ENCODE data around the gene GPR89A.
"Not testable (repeated sequence)": the region's sequence is repeated elsewhere in the genome, so short reads cannot be mapped to it uniquely, and the experiment has no call there.

Gene GPR89A

DNA sequence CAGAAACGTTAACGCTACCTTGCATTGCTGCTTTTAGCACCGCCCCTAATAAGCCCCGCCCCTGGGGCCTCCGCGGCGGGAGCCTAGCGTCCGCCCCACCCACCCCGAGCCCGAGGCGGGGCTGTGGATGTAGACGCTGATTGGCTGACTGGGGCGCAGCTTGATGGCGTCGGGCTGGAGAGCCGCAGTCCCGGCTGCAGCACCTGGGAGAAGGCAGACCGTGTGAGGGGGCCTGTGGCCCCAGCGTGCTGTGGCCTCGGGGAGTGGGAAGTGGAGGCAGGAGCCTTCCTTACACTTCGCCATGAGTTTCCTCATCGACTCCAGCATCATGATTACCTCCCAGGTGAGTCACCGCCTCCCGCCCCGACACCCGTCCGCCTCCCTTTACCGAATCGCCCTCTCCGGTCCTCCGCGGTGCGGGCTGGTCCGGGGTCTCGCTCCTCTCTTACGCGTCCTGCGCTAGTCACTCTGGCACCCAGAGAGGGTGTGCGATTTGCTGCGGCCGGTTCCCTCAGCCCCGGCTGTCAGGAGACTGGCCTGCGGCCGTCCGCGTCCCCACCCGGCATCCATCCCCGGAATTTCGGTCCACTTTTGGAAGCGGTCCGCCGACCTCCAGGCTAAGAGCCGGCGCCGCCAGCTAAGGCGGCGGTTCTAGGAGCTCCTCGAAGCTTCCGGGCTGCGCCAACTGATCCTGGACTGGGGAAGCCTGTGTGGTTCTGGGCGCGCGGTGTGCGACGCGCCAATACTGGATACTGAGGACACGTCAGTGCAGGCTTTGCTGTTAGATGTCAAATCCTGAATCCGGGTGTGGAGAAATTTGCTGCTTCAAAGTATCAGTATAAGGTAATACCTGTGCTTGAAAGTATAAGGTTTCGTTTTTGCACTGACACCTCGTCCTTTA is at the start of gene GPR89A:
GPR89A (plus strand) TSS at position 156 of the 901 bp plus-strand sequence; CDS start at position 302, 146 bp downstream.
- DNase-seq (ENCODE audit: low spot score), result peak; percentile 95

DNA sequence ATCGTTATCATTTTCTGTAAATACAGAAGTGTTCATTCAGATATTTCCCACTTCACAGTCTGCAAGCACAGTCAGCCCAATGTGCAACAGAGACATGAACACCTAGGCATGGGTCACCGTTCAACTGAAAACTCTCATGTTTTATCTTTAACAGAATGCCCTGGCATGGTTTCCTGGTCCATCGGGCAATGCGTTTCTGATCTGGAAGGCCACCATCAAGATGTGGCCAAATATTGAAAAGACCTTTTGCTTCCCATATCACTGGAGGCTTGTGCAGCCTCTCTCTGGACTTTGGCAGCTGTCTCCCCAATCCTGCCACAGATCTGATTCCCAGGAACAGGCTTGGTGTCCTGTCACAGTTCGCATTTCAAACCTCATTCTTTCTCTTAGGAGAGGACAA is 21.0 kb upstream of the GPR89A start:
- DNase-seq (ENCODE audit: low spot score), result not testable (repeated sequence)

DNA sequence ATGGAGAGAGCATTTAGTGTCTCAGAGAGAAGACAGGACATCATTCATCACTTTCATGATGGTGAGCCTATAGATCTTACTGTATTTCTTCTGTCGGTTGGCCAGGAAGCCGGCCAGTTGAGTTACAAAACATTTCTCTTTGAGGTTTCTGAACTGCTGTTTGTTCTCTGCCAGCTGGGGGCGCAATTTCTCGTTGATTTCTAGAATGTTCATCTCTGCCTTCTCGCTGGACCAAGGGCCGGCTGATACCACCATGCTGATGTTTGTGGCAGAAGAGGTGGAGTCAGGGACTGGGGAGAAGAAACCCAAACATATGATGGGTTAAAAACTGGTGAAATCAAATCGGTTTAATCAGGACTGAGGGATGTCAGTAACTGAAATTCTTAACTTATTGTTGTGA is 17.0 kb upstream of the GPR89A start:
- DNase-seq (ENCODE audit: low spot score), result not testable (repeated sequence)

- not testable (repeated sequence) for DNase-seq (ENCODE audit: low spot score)
These were observed 15.4 kb upstream of the GPR89A start for GRCh38 chr1:145592347-145592746.

GRCh38 chr1:145595421-145595820 is 12.4 kb upstream of the GPR89A start:
- not testable (repeated sequence) for DNase-seq (ENCODE audit: low spot score)

GRCh38 chr1:145596236-145596635 is 11.6 kb upstream of the GPR89A start:
- not testable (repeated sequence) for DNase-seq (ENCODE audit: low spot score)

DNA sequence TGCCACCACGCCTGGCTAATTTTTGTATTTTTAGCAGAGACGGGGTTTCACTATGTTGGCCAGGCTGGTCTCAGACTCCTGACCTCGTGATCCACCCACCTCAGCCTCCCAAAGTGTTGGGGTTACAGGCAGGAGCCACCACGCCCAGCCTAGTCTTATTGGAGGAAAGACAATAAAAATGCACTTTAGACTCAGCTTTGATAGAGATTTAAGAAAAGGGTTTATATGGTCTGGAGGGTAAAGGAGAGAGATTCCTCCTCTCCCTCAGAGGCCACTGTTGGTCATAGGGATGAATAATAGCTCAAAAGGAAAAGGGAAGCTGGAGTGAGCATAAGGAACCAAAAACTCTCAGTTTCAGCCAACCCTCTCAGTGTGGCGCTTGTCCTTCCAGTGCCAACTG is 8.4 kb upstream of the GPR89A start:
- DNase-seq (ENCODE audit: low spot score), result not testable (repeated sequence)

GRCh38 chr1:145601593-145601992 is 6.2 kb upstream of the GPR89A start:
- DNase-seq (ENCODE audit: low spot score), result no peak

GRCh38 chr1:145606840-145607239 is 948 bp upstream of the GPR89A start:
- DNase-seq (ENCODE audit: low spot score), result not testable (repeated sequence)

DNA sequence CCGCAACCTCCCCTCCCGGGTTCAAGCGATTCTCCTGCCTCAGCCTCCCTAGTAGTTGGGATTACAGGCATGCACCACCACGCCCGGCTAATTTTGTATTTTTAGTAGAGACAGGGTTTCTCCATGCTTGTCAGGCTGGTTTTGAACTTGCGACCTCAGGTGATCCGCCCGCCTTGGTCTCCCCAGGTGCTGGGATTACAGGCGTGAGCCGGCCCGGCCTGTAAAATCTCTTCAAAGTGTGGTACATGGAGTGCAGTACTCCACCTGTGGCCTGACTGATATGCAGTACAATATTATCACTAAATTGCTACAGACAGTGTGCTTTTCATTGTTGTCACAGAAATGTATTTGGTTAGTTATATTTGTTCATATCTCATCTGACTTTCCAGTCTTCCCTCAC is 499 bp upstream of the GPR89A start:
- not testable (repeated sequence) for DNase-seq (ENCODE audit: low spot score)

DNA sequence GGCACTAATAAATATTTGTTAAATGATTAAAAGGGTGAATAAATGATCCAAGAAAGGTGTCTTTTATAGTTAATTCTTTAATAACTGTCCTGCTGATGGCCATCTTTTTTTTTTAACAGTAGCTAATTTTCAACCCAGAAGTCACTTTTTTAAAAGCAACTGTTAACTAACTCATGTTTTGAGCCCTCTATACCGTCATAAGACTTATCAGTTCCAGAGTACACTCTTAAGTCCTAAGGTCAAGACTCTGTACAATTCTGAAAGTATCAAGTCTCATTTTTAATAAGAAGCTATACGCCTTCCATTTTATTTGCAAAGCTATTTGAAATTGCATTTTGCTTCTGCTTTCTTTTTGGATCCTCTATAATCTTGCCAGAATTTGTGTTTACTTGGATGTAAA is 3.0 kb downstream of the GPR89A start:
- not testable (repeated sequence) for DNase-seq (ENCODE audit: low spot score)

GRCh38 chr1:145620073-145620472 is 12.3 kb downstream of the GPR89A start:
- DNase-seq (ENCODE audit: low spot score), result not testable (repeated sequence)

DNA sequence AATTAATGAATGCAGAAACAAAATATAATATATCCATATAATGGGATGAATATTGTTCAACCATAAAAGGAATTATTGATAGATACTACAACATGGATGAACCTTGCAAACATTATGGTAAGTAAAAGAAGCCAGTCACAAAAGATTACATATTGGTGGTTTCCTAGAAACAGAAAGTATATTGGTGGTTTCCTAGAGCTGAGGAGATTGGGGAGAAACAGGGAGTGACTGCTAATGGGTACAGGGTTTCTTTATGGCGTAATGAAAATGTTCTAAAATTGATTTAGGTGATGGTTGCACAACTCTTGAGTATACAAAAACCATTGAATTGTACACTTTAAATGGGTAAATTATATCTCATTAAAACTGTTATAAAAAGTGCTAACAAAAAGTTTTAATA is 14.4 kb downstream of the GPR89A start:
- not testable (repeated sequence) for DNase-seq (ENCODE audit: low spot score)

DNA sequence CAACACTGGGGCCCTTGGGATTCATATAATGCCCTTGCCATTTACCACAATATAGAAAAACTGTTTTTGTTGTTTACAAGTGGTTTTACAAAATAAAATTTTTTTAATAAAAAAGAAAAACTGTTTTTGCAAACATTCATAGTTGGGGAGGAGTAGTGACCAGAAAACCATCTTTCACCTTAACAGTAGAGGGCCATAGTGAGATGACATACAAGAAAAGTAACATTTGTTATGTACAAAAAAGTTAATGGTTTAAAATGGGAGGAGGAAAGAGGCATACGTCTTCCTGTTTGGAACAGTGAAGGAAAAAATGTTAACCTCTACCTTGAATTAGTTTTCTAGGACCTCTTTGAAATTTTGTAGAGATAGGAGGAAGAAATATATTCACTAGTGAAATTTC is 28.4 kb downstream of the GPR89A start:
- DNase-seq (ENCODE audit: low spot score), result not testable (repeated sequence)

DNA sequence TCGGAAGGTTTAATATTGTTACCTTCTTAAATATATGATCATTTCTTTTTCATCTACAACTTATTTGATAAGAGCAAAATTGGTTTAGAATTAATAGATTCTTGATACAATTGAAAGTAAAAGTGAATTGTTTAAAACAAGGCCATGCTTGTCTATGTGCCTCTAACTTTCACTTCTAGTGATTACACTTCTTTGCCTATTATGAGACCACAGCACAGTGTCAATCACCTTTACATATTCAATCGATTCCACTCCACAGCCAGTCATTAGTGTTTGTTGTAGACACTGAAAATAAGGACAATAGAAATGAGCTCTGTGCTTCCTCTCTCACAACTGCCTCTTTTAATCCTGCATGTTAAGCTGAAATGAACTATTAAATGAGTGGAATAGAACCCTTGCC is 34.1 kb downstream of the GPR89A start:
- DNase-seq (ENCODE audit: low spot score), result not testable (repeated sequence)

DNA sequence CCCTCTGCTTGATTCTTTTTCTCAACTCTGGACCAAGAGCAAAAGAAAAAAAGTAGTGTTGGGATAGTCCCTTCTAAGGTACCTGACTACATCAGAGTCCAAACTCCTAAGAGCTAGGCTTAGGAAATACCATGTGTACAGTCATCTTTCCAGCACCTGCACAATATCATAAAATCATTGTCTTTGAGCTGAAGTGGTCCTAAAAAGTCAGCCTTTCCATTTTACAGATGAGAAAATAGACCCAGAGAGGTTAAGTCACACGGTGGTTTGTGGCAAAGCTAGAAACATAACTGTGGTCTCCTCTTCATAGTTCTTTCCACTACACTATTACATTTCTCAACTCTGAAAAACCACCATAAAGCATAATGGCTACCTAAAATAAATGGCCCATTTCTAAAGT is 36.2 kb downstream of the GPR89A start:
- DNase-seq (ENCODE audit: low spot score), result not testable (repeated sequence)

DNA sequence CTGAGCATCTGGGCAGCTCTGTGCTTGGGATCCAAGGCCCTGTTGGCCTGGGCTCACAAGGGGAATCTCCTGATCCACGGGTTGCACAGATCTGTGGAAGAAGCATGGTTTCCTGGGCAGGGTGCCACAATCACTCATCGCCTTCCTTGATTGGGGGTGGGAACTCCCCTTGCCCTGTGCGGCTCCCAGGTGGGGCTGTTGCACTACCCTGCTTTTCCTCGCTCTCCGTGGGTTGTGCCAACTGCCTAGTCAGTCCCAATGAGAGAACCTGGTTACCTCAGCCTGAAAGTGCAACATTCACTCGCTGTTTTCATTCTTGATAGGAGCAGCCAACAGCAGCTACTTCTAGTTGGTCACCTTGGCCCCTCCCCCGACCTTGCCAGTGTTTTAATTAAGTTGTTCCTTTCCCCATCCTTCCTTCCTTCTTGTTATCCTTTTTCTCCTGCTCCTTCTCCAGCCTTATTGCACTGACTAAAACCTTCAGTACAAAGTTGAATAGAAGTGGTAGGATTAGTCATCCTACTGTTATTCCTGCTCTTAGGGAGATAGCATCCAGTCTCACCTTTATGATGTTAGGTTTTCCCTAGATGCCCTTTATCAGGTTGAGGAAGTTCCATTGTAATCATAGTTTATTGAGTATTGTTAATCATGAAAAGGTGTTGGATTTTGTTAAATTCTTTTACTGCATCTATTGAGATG is 48.6 kb downstream of the GPR89A start:
- DNase-seq (ENCODE audit: low spot score), result not testable (repeated sequence)

DNA sequence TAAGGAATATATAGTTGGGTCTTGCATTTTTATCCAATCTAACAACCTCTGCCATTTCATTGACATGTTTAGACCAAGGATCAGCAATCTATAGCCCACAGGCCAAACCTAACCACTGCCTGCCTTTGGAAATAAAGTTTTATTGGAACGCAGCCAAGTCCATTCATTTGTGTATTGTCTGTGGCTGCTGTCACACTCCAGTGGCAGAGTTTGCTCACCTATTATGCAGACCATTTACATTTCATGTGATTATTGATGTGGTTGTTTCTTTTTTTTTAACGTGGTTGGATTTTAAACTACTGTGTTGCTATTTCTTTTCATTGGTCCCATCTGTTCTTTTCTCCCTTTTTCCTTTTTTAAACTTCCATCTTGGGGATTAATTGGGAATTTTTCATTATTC is 54.7 kb downstream of the GPR89A start:
- DNase-seq (ENCODE audit: low spot score), result not testable (repeated sequence)

DNA sequence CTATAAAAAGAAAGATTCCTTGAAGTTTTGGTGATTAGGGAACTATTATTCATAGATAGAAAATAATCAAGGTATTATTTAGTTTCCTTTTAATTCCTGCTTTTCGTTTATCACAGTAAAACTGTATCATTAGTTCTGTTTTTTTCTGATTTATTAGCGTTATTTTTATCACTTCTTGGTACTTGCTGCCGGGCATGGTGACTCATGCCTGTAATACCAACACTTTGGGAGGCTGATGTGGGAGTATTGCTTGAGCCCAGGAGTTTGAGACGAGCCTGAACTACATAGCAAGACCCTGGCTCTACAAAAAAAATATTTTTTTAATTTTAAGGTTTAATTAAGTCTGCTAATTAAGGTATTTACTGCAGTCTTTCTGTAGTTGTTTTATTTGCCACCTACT is 57.2 kb downstream of the GPR89A start:
- not testable (repeated sequence) for DNase-seq (ENCODE audit: low spot score)

- not testable (repeated sequence) for DNase-seq (ENCODE audit: low spot score)
These were observed 63.4 kb downstream of the GPR89A start for GRCh38 chr1:145670995-145671745.

GRCh38 chr1:145673217-145673616 is 65.4 kb downstream of the GPR89A start:
- DNase-seq (ENCODE audit: low spot score), result not testable (repeated sequence)

DNA sequence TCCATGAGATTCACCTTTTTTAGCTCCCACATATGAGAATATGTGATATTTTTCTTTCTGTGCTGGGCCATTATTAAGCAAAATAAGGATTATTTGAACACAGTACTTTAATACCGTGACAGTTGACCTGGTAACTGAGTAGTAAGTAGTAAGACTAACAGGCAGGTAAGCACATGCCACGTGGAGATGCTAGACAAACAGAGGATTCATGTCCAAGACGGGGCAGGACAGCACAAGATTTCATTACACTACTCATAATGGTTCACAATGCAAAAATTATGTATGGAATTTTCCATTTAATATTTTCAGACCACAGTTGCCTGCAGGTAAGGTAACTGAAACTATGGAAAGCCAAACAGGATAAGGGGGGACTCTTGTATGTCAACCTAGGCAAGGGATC is 77.1 kb downstream of the GPR89A start:
- DNase-seq (ENCODE audit: low spot score), result not testable (repeated sequence)
